ENCODE results near the gene ZNF446.

The ZNF446 gene

DNA sequence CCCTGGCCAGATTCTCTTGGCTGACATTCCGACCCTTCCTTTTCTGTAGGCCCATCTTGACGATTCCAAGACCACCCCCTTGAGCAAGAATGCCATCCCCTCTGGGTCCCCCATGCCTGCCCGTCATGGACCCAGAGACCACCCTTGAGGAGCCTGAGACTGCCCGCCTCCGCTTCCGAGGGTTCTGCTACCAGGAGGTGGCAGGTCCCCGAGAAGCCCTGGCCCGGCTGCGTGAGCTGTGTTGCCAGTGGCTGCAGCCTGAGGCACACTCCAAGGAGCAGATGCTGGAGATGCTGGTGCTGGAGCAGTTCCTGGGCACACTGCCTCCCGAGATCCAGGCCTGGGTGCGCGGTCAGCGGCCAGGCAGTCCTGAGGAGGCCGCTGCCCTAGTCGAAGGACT, 978 bp downstream of the ZNF446 start:
- TF ChIP-seq, protein P1, sequence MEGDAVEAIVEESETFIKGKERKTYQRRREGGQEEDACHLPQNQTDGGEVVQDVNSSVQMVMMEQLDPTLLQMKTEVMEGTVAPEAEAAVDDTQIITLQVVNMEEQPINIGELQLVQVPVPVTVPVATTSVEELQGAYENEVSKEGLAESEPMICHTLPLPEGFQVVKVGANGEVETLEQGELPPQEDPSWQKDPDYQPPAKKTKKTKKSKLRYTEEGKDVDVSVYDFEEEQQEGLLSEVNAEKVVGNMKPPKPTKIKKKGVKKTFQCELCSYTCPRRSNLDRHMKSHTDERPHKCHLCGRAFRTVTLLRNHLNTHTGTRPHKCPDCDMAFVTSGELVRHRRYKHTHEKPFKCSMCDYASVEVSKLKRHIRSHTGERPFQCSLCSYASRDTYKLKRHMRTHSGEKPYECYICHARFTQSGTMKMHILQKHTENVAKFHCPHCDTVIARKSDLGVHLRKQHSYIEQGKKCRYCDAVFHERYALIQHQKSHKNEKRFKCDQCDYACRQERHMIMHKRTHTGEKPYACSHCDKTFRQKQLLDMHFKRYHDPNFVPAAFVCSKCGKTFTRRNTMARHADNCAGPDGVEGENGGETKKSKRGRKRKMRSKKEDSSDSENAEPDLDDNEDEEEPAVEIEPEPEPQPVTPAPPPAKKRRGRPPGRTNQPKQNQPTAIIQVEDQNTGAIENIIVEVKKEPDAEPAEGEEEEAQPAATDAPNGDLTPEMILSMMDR (IDR thresholded peaks at IDR 0.05; ENCODE audit: low read depth, low read length, poor library complexity, severe bottlenecking), result no peak
- TF ChIP-seq EZH2phosphoT487 (IDR thresholded peaks at IDR 0.05; ENCODE audit: borderline replicate concordance, low read length), result no peak
- no peaks in the 10 kb centered on the region for H3K9me2 ChIP-seq (replicated peaks; ENCODE audit: control insufficient read depth, low read length)
- H3K27me3 ChIP-seq (ENCODE audit: control insufficient read depth, low read length), result no peaks in the 10 kb centered on the region
- no peaks in the 10 kb centered on the region; the same call in 1 of the 2 replicates for H4K20me1 ChIP-seq (ENCODE audit: control insufficient read depth, insufficient read depth, low read depth, low read length)
- H3K4me3 ChIP-seq (ENCODE audit: low read length), result peak overlapping the region; percentile 97
- H3K4me2 ChIP-seq (ENCODE audit: low read length), result peak overlapping the region; percentile 100
- H3K36me3 ChIP-seq (ENCODE audit: control insufficient read depth, low read length), result peaks cover 15% of the 10 kb centered on the region
- no peaks in the 10 kb centered on the region for H3K79me2 ChIP-seq (ENCODE audit: control insufficient read depth, low read length)
- H3K4me1 ChIP-seq (ENCODE audit: control insufficient read depth, low read length), result peaks cover 22% of the 10 kb centered on the region
- no peaks in the 10 kb centered on the region for H3K9me3 ChIP-seq (ENCODE audit: control insufficient read depth, insufficient read depth, low read length)
- peaks cover 12% of the 10 kb centered on the region for H3F3A ChIP-seq (ENCODE audit: control insufficient read depth, insufficient read depth)
- H3K27ac ChIP-seq (ENCODE audit: low read depth, low read length), result no peak overlapping the region

DNA sequence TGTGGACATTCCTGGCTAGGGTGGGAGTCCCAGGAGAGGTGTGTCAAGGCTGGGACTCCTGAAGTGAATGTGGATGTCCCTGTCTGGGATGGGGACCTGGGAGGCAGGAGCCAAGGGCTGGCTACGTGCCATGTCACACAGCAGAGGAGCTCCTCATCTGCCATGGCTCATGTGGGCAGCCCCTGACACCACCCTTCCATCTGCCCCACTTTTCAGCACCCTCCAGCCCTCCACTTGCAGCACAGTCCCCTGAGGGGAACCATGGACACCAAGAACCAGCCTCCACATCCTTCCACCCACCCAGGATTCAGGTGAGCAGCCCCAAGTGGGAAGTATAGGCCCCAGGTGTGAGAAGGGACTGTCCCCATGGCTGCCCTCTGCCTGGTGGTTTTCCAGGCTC, 1.7 kb downstream of the ZNF446 start:
- H3K4me1 ChIP-seq (ENCODE audit: control insufficient read depth, low read length), result peaks cover 22% of the 10 kb centered on the region
- H3F3A ChIP-seq (ENCODE audit: control insufficient read depth, insufficient read depth), result peaks cover 12% of the 10 kb centered on the region
- H3K9me3 ChIP-seq (ENCODE audit: control insufficient read depth, insufficient read depth, low read length), result no peaks in the 10 kb centered on the region
- H3K4me2 ChIP-seq (ENCODE audit: low read length), result no peak overlapping the region
- H3K9me2 ChIP-seq (replicated peaks; ENCODE audit: control insufficient read depth, low read length), result no peaks in the 10 kb centered on the region
- peaks cover 8% of the 10 kb centered on the region for H3K36me3 ChIP-seq (ENCODE audit: control insufficient read depth, low read length)
- no peak overlapping the region for H3K4me3 ChIP-seq (ENCODE audit: low read length)
- H4K20me1 ChIP-seq (ENCODE audit: control insufficient read depth, insufficient read depth, low read depth, low read length), result no peaks in the 10 kb centered on the region; the same call in 1 of the 2 replicates
- TF ChIP-seq EZH2phosphoT487 (IDR thresholded peaks at IDR 0.05; ENCODE audit: borderline replicate concordance, low read length), result no peak
- TF ChIP-seq, protein P1 (IDR thresholded peaks at IDR 0.05; ENCODE audit: low read depth, low read length, poor library complexity, severe bottlenecking), result no peak
- H3K27ac ChIP-seq (ENCODE audit: low read depth, low read length), result no peak overlapping the region
- H3K79me2 ChIP-seq (ENCODE audit: control insufficient read depth, low read length), result no peaks in the 10 kb centered on the region
- no peaks in the 10 kb centered on the region for H3K27me3 ChIP-seq (ENCODE audit: control insufficient read depth, low read length)

DNA sequence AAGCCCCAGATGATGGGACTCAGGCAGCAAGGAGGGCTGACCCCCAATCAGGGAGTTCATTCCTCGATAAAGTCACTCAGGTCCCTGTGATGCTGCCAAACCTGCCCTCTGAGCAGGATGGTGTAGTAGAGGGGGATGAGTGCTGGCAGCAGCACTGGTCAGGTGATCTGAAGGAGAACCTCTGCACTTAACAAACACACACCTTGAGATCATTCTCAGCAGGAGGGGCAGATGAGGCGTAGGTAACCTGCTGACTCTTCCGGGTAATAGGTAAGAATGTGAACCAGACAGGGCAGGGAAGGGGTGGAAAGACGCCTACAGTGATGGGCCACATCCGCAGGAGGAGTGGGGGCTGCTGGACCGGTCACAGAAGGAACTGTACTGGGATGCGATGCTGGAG, 3.2 kb downstream of the ZNF446 start:
- no peak overlapping the region for H3K4me3 ChIP-seq (ENCODE audit: low read length)
- no peak for TF ChIP-seq EZH2phosphoT487 (IDR thresholded peaks at IDR 0.05; ENCODE audit: borderline replicate concordance, low read length)
- H4K20me1 ChIP-seq (ENCODE audit: control insufficient read depth, insufficient read depth, low read depth, low read length), result no peaks in the 10 kb centered on the region; the same call in 1 of the 2 replicates
- no peaks in the 10 kb centered on the region for H3K27me3 ChIP-seq (ENCODE audit: control insufficient read depth, low read length)
- no peak overlapping the region for H3K4me2 ChIP-seq (ENCODE audit: low read length)
- H3K27ac ChIP-seq (ENCODE audit: low read depth, low read length), result no peak overlapping the region
- H3K4me1 ChIP-seq (ENCODE audit: control insufficient read depth, low read length), result peaks cover 22% of the 10 kb centered on the region
- no peaks in the 10 kb centered on the region for H3K36me3 ChIP-seq (ENCODE audit: control insufficient read depth, low read length)
- no peaks in the 10 kb centered on the region for H3K9me2 ChIP-seq (replicated peaks; ENCODE audit: control insufficient read depth, low read length)
- no peaks in the 10 kb centered on the region for H3K9me3 ChIP-seq (ENCODE audit: control insufficient read depth, insufficient read depth, low read length)
- no peaks in the 10 kb centered on the region for H3K79me2 ChIP-seq (ENCODE audit: control insufficient read depth, low read length)
- H3F3A ChIP-seq (ENCODE audit: control insufficient read depth, insufficient read depth), result peaks cover 12% of the 10 kb centered on the region

DNA sequence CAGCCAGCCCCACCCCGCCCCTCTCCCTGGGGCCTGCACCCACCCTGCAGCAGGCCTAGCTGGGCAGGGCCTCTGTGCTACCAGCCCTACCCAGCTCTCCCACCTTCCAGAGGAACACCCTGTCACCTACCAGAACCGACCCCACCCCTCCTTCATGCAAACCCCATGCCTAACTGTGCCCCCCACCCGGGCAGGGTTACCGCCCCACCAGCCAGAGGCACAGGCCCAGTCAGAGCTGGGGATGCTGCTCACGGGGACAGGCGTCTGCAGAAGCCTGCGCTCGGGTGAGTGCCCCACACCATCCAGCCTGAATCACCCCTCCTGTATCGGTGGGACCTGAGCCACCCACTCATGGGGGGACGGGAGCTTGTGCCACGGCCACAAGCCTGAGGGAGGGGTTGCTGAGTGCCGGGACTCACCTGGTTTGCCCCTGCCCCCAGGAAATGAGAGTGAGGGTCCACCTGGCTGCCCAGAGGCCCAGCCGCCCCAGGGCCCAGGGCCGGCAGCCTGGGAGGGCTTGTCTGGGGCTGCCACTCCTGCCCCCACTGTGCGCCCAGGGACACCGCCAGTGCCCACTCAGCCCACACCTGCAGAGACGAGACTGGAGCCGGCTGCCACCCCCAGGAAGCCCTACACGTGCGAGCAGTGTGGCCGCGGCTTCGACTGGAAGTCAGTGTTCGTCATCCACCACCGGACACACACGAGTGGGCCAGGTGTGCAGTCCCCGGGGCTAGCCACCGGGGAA, 3.8 kb downstream of the ZNF446 start:
- H3K27ac ChIP-seq (ENCODE audit: low read depth, low read length), result no peak overlapping the region
- TF ChIP-seq, protein P1 (IDR thresholded peaks at IDR 0.05; ENCODE audit: low read depth, low read length, poor library complexity, severe bottlenecking), result no peak
- TF ChIP-seq EZH2phosphoT487 (IDR thresholded peaks at IDR 0.05; ENCODE audit: borderline replicate concordance, low read length), result no peak
- no peak overlapping the region for H3K4me2 ChIP-seq (ENCODE audit: low read length)
- no peaks in the 10 kb centered on the region; the same call in 1 of the 2 replicates for H4K20me1 ChIP-seq (ENCODE audit: control insufficient read depth, insufficient read depth, low read depth, low read length)
- H3K27me3 ChIP-seq (ENCODE audit: control insufficient read depth, low read length), result no peaks in the 10 kb centered on the region
- H3F3A ChIP-seq (ENCODE audit: control insufficient read depth, insufficient read depth), result peaks cover 6% of the 10 kb centered on the region; the same call in 1 of the 2 replicates
- H3K9me3 ChIP-seq (ENCODE audit: control insufficient read depth, insufficient read depth, low read length), result no peaks in the 10 kb centered on the region
- no peaks in the 10 kb centered on the region for H3K36me3 ChIP-seq (ENCODE audit: control insufficient read depth, low read length)
- no peak overlapping the region for H3K4me3 ChIP-seq (ENCODE audit: low read length)
- peaks cover 17% of the 10 kb centered on the region for H3K4me1 ChIP-seq (ENCODE audit: control insufficient read depth, low read length)
- no peaks in the 10 kb centered on the region for H3K79me2 ChIP-seq (ENCODE audit: control insufficient read depth, low read length)
- no peaks in the 10 kb centered on the region for H3K9me2 ChIP-seq (replicated peaks; ENCODE audit: control insufficient read depth, low read length)

Data from DOHH2 (cell line).